ENCODE data around the gene VPS35.

- TF ChIP-seq ZFX (IDR thresholded peaks at IDR 0.05) (no peak), CTCF (conservative IDR thresholded peaks at IDR 0.05) (no peak)
These were observed 8.0 kb upstream of the VPS35 start for GRCh38 chr16:46696957-46697356.

All from C4-2B (cell line).